DMS79 treated with DMSO at 0.1 percent for 48 hours (cell line): Measurements from ENCODE around the gene SNAPC2.
"Not testable (repeated sequence)": the region's sequence is repeated elsewhere in the genome, so short reads cannot be mapped to it uniquely, and the experiment has no call there.

ENCODE experiments used
- DNase-seq: peaks from one replicate; lab custom pipeline; 2025; lab: John Stamatoyannopoulos, UW

SNAPC2 gene

DNA sequence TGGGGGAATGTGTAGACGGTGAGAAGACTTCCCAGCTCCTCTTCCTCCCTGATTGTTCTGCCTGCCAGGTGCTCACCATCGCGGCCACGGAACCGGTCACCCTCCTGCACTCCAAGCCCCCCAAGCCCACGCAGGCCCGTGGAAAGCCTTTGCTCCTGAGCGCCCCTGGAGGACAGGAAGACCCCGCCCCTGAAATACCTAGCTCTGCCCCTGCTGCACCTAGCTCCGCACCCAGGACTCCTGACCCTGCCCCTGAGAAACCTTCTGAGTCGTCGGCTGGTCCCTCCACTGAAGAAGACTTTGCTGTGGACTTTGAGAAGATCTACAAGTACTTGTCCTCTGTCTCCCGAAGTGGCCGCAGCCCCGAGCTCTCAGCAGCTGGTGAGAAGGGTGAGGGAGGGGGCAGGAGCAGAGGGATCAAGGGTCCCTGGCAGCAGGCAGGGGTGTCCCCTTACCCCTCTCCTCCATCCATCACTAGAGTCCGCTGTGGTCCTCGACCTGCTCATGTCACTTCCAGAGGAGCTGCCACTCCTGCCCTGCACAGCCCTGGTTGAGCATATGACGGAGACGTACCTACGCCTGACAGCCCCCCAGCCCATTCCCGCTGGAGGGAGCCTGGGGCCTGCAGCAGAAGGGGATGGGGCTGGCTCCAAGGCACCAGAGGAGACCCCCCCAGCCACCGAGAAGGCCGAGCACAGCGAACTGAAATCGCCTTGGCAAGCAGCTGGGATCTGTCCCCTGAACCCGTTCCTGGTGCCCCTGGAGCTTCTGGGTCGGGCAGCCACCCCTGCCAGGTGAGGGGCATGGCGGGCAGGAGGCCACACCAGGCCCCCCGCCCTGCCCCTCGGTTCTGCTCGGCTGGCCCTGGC is 2.1 kb downstream of the SNAPC2 start:
- no peak for DNase-seq

DNA sequence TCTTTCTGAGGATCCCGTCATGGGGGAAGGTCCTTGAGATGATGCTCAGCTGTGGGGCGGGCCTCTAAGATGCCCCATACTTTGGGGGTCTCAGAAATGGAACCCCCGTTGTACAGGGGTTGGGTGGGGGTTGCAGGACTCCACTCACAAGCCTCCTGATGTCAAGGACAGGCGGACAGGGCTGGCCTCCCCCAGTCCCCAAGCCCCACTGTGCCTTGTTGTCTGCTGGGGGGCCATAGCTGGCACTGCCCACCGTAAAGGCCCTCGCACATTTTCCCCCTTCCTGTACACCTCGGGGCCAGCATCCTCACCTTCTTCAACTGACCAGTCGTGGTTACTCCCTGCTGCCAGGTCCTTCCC is 2.7 kb downstream of the SNAPC2 start:
- DNase-seq, result no peak

- no peak for DNase-seq
Measured at GRCh38 chr19:7923295-7924191, 3.4 kb downstream of the SNAPC2 start.

- DNase-seq, result no peak
Measured at GRCh38 chr19:7924241-7924640, 4.1 kb downstream of the SNAPC2 start.

DNA sequence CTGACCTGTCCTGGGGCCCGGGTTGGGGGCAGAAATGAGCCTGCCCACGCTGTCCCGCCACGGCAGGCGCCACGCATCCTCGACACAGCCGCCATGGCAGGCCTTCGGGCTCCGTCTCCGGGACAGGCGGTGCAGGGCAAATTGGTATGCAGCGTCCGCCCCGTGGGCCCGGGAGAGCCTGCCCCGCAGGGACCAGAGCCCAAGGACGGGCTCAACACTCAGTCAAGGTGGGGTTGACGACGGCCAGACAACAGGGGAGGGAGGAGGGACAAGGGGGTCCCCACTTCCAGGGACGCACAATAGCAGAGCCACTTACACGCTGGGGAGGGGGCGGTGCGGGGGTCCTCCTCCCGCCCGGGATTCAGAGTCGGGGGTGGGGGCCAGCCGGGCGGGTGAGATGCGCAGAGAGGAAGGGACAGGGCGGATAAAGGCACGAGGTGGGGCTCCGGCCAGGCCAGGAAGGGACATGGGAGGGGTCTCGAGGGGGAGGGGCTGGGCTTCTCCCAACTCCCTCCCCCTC is 4.6 kb downstream of the SNAPC2 start:
- no peak for DNase-seq

DNA sequence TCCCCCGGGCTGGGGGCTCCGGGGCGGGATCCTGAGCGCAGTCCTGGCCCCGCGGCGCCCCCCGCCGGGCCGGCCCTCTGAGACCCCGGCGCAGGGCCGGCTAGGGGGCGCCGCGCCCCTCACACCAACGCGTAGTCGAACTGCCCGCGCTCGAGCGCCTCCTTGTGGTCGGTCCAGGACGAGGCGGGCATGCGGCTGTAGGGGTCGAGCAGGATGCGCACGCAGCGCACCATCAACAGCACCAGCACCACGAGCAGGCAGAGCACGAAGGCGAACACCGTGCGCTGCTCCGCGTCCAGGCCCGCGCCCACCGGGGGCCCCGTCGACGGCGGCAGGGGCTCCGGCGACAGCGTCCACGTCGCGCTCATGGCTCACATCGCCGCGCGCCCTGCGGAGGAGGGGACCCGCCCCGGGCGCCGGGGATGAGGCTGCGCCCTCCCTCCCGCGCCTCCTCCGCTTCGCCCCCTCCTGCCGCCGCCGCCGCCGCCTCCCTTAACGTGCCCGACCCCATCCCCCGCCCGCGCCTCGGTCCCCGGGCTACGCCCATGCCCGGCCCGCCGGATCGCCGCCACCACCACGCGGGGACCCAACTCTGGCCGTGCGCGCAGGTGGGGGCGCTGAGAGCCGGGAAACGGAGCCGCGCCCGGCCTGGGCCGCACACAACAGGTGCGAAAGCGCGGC is 5.2 kb downstream of the SNAPC2 start:
- DNase-seq, result peak; percentile 63

- DNase-seq, result peak; percentile 35
Measured at GRCh38 chr19:7926021-7926726, 6.0 kb downstream of the SNAPC2 start, which contains the start of gene CTXN1. Gene CTXN1 (minus strand): TSS chr19:7926135. CDS start chr19:7925538, 597 bp downstream.

DNA sequence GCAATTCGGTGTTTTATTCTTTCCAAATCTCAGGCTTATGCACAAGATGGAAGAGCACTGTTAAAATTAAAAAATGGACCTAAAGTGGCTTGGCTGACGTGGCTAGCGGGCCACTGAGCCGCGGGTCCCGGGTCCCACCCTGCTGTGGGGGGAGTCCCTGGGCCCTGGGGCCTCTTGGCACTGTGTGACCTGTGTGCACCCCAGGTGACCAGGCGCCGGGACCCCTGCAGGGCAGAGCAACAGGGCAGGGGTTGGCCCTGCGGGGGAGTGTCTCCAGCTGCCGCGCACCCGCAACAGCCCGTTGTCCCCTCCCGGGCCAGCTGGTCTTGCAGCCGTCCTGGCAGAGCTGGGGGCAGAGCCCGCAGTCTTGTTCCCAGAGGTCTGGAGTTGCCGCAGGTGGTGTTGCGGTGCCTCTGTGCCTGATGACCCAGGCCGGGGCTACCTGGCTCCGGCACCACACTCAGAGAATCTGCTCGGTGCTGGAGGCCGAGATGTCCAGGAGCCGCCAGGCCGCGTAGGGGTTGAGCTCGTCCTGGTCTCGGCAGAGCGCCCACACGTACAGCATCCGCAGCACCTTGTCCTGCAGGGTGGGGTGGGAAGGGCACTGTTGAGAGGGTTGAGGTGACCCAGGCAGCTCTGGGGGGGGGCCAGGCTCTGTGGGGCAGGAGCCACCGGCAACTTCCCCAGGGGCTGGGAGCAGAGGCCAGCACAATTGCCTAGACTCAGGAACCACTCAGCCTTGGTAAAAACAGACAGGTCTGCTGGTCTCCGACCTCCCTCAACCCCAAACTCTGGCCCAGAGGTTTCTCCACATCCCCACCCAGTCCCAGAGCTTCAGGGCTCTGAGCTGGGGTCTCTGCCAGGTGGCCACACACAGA is 6.8 kb downstream of the SNAPC2 start:
- DNase-seq, result no peak

DNA sequence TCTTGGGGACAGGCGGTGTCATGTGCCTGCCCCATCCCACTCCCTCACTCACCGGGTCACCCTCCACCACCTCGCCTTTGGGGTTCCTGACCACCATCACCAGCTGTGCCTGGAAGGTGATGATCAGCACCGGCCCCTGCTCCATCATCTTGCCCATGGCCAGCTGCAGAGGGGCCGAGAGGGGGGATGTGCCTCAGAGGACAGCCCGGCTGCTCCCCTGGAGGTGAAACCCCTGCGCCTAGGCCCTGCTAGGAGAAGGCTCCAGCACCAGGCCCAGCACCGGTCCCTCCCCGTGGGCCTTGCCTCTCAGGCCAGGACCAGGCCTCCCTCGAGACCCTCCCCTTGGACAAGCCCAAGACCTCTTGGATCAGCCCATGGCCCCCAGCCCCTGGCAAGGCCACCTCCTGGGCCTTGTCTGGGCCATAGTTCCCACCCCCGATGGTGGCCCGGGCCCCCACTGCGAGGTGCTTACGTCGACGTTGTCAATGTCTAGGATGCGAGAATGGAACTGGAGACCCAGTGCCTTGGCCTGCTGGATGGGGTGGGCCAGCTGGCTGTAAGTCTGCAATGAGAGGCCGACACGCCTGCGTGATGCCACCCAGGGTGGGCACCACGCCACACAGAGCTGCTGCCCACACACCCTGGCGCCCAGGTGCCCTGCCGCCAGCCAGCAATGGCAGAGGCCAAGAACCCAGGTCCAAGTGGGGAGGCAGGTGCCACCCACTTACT is 7.6 kb downstream of the SNAPC2 start:
- no peak for DNase-seq

- DNase-seq, result no peak
Measured at GRCh38 chr19:7928334-7928706, 8.2 kb downstream of the SNAPC2 start.

- DNase-seq, result no peak
Measured at GRCh38 chr19:7928741-7929701, 8.9 kb downstream of the SNAPC2 start.

DNA sequence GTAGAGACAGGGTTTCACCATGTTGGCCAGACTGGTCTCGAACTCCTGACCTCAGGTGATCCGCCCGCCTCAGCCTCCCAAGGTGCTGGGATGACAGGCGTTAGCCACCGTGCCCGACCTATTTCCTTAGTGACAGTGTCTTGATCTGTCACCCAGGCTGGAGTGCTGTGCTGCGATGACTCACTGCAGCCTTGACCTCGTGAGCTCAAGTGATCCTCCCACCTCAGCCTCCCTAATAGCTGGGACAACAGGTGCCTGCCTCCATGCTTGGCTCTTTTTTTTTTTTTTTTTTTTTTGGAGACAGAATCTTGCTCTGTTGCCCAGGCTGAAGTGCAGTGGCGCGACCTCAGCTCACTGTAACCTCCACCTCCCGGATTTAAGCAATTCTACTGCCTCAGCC is 9.9 kb downstream of the SNAPC2 start:
- not testable (repeated sequence) for DNase-seq

DNA sequence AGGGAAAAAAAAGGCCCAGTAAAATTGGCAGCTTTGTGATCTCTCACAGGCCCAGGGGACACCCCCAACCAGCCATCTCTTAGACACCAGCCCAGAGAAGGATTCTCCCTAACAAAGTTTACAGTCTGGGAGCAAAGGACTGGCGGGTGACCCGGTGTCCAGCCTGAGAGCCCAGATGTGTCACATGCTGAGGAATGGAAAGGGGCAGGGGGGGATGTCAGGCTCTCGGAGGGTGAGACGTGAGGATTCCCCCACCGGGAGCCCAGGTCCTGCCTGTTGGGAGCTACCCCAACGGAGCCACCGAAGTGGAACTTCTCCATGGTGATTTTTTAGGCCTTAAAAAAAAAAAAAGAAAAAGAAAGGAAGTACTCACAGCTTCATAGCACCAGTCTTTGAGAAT is 10.6 kb downstream of the SNAPC2 start:
- DNase-seq, result no peak

- DNase-seq, result no peak
Measured at GRCh38 chr19:7931221-7932061, 11.3 kb downstream of the SNAPC2 start.

DNA sequence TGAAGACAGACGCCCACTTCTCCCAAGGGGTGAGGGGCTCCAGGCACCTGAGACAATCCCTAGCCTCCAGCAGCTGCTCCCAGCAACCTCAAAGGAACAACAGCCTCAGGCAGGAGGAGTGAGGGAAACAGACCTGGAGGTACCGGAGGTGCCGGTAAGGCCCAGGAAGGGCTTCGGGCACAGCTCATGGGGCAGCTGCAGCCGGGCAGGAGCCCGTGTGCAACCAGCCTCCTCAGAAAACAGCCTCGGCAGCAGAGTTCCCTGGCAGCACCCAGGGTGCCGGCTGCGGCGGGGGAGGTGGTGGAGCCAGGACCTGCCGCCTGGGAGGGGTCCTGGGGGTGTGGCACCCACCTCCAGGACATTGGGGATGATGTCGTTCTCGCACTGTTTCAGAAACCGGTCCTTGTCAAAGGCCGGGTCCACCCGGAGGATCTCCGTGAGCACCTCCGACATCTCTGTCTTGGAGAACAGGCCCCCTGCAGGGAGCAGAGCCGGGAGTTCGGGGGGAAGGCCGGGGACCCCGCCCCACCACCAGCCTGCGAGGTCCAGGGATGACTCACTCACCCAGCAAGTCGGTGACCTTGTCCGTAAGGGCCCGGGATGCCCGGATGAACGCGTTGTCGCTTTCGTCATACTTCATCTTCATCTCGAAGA is 12.3 kb downstream of the SNAPC2 start:
- DNase-seq, result no peak

DNA sequence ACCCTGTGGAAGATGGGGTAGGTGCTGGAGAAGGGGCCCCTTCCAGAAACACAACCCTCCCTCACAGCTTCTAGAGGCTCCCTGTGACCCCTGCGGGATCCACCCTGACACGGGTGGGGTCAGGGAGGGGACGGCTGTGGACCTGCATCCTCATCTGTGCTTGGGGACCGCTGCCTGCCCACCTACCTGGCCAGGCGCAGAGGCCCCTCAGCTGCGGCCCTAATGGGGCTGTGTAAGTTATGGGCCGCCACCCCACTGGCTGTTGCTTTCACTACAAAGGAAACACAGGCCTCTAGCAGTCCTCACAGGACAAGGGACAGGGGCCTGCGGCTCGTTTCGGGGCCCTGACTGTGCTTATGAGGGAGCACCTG is 12.8 kb downstream of the SNAPC2 start:
- DNase-seq, result no peak

DNA sequence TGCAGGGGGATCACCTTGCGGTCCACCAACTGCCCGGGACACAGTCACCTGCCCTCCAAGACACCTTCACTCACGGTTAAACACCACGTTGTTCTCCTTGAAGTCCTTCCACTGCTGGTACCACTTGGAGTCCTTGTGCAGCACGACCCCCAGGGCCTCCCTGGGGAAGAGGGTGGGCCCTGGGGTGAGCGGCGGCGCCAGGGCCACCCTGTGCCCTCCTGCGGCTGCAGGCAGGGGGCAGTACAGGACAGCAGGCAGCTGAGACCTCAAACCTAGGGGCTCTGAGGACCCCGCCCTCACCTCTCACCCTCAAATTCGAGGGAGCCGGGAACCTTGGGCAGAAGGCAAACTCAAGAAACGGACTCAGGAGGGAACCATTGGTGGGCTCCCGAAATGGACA is 13.3 kb downstream of the SNAPC2 start:
- DNase-seq, result no peak
